HG03432 (cell line): ENCODE results near the gene CARF.

Experiments
- ATAC-seq: cut with Tn5 transposase; IDR thresholded peaks from one replicate; pipeline ENCODE4 v1.9.1; 2021; ENCODE audit warnings: mild to moderate bottlenecking, moderate library complexity; ENCODE audit not compliant: unreplicated experiment

CARF gene

GRCh38 chr2:203018181-203018580 is 106.1 kb downstream of the CARF start:
- no peak for ATAC-seq

GRCh38 chr2:203019142-203019541 is 107.1 kb downstream of the CARF start:
- no peak for ATAC-seq

GRCh38 chr2:203021991-203022390 is 109.9 kb downstream of the CARF start:
- no peak for ATAC-seq

- no peak for ATAC-seq
Measured at GRCh38 chr2:203022751-203023150, 110.7 kb downstream of the CARF start.

GRCh38 chr2:203025592-203025991 is 113.5 kb downstream of the CARF start:
- no peak for ATAC-seq

GRCh38 chr2:203030545-203030944 is 118.5 kb downstream of the CARF start:
- ATAC-seq: no peak

GRCh38 chr2:203030991-203031390 is 118.9 kb downstream of the CARF start:
- ATAC-seq: no peak

GRCh38 chr2:203033395-203033794 is 121.3 kb downstream of the CARF start:
- ATAC-seq: no peak

- no peak for ATAC-seq
Measured at GRCh38 chr2:203035879-203036470, 123.9 kb downstream of the CARF start.
